H1 (cell line): ENCODE data around the gene LCN10. TPM values are rescaled to one million over a fixed set of nuclear protein-coding genes. Genes with fewer than 3 reads are reported as not detected.

Experiments
- CHD1 ChIP-seq: IDR thresholded peaks from 2 replicates; pipeline ENCODE4 v1.6.1; 2012; ENCODE audit warnings: low read depth, low read length, improper control_type of control experiment
- polyA plus RNA-seq, 7 experiments: library from polyadenylated mRNA; depleted of rRNA in 3 of 7; stranded (reverse) in 5 of 7; unstranded in 2 of 7; fragments of >200 nt in 5 of 7; fragments of 200-250 nt in 2 of 7; gene quantifications; 1 replicate in 5 of 7; 2 replicates in 1 of 7; 4 replicates in 1 of 7; pipeline versions ENCODE4 v1.2.1 to v1.2.3, GENCODE V29; 2011 to 2013; ENCODE audit warnings: missing spikeins in 2 of 7, mixed read lengths in 2 of 7
- total RNA-seq: library from RNA; stranded (reverse); fragmentation: NEBNext Ultra II Directional; extraction: Animal tissue kit (Norgen Biotek cat#: 25700); gene quantifications from 2 replicates; pipeline ENCODE4 v1.2.1, GENCODE V29; 2021

LCN10 gene
- total and polyA plus RNA-seq, 2 of the 8 experiments (the other 6 are each of a cell fraction or from before 2014, with no cell fraction given) = 2.6 to 2.8 TPM

DNA sequence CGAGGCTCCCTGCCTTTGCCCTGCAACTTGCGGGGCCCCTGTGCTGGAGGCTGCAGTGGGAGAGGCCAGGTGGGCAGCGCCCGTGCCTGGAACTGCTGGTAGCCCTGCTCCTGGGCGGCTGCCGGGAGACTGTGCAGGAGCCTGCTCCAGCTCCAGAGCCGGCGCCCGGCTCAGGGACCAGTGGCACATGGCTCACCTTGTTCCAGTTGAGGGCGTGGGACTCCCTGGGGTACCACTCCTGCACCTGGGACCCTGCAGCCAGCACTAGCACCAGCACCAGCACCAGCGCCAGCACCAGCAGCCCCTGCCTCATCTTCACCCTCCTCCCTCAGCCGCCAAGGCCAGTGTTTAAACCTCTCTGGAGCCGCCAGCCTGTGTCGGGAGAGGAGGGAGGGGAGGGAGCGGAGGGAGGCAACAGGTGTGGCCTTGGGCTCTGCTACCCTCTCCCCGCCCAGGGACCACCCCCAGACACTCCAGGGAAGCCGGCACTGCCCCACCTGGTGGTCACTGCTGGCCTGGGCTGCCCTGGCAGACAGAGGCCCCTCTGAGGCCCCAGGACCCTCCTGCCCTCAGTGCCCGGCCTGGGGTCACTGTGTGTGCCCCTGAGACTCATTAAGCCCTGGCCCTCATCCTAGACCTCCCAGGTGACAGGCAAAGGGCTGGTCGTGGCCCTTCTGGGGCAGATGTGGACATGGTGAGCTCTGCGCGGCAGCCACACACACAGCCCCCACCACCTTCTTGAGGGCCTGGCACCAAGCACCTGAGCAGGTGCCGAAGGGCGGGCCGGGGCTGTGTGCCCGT lies at the start of gene LCN10 (continued):
- TF ChIP-seq CHD1 = no peak
